Naive thymus-derived CD8-positive, alpha-beta T cell (primary cell): ENCODE results near the gene DNAJC1. TPM values are rescaled to one million over a fixed set of nuclear protein-coding genes. Genes with fewer than 3 reads are reported as not detected.

Experiments used
- ATAC-seq, 2 donors: fragments of 150-1000 bp; cut with Tn5 transposase in 1 of 2; sonication (Bioruptor Pico), chemical (Tn5 transposase) in 1 of 2; 1 replicate in 1 of 2; 2 replicates in 1 of 2; pipeline ENCODE4 v1.10.0; 2021; ENCODE audit warnings: mild to moderate bottlenecking in 2 of 2, moderate library complexity in 2 of 2
- POLR2A ChIA-PET: fragments of 350-600 bp; sonication (Branson Sonifier 250); formaldehyde crosslinking; loops from one replicate; lab custom pipeline; 2021; ENCODE audit warnings: antibody characterized with exemption; lab: Charles Lee
- DNase-seq, 10 donors: peaks; one replicate each; pipeline versions ENCODE4 v3.0.0 to v3.0.0-alpha.2; 2020 to 2022
- H3K27ac Mint-ChIP-seq, 10 donors: one replicate each; pipeline ENCODE4 v1.8.0; 2020 to 2022; ENCODE audit warnings: mild to moderate bottlenecking in 10 of 10, mixed read lengths in 10 of 10, moderate library complexity in 4 of 10, inconsistent platforms in 1 of 10
- H3K27me3 Mint-ChIP-seq, 5 donors: one replicate each; pipeline ENCODE4 v1.8.0; 2021 to 2022; ENCODE audit warnings: mixed read lengths in 5 of 5
- H3K36me3 Mint-ChIP-seq, 3 donors: one replicate each; pipeline ENCODE4 v1.8.0; 2020 to 2022; ENCODE audit warnings: mixed read lengths in 3 of 3, mild to moderate bottlenecking in 2 of 3, inconsistent platforms in 1 of 3
- H3K4me1 Mint-ChIP-seq, 4 donors: one replicate each; pipeline ENCODE4 v1.8.0; 2021 to 2022; ENCODE audit warnings: mixed read lengths in 4 of 4
- H3K4me3 Mint-ChIP-seq, 10 donors: one replicate each; pipeline ENCODE4 v1.8.0; 2020 to 2022; ENCODE audit warnings: mild to moderate bottlenecking in 10 of 10, mixed read lengths in 10 of 10, moderate library complexity in 6 of 10, inconsistent platforms in 1 of 10
- H3K9me3 Mint-ChIP-seq, 9 donors: one replicate each; pipeline ENCODE4 v1.8.0; 2020 to 2022; ENCODE audit warnings: mixed read lengths in 9 of 9, mild to moderate bottlenecking in 3 of 9, inconsistent platforms in 1 of 9, moderate library complexity in 1 of 9
- polyA plus RNA-seq, 3 donors: library from polyadenylated mRNA; unstranded; fragments of 300-500 nt; fragmentation: Illumina TruSeq; gene quantifications; one replicate each; pipeline ENCODE4 v1.2.3, GENCODE V29; 2021
- total RNA-seq, 8 experiments: library from RNA in 2 of 8; stranded (reverse) in 2 of 8; gene quantifications; one replicate each; pipeline ENCODE4 v1.2.3 and lab custom pipeline; 2021 to 2026

Gene DNAJC1
- total and polyA plus RNA-seq, 5 experiments from 2014 or later: 8.9 to 18.9 (median 9.6) TPM

GRCh38 chr10:21760332-21760731 is 243.2 kb downstream of the DNAJC1 start:
- H3K4me3 Mint-ChIP-seq: no peak overlapping the region
- POLR2A ChIA-PET: no interaction called here
- peaks cover 3 to 8% (median 4%) of the 10 kb centered on the region in 4 donors for H3K4me1 Mint-ChIP-seq
- no peak for ATAC-seq
- H3K36me3 Mint-ChIP-seq: peaks cover 0 to 35% (median 26%) of the 10 kb centered on the region in 3 donors
- DNase-seq: no peak
- no peaks in the 10 kb centered on the region for H3K9me3 Mint-ChIP-seq
- H3K27me3 Mint-ChIP-seq: no peaks in the 10 kb centered on the region
- no peak overlapping the region for H3K27ac Mint-ChIP-seq

GRCh38 chr10:21759232-21759631 is 244.3 kb downstream of the DNAJC1 start:
- POLR2A ChIA-PET: no interaction called here
- no peaks in the 10 kb centered on the region for H3K9me3 Mint-ChIP-seq
- H3K4me3 Mint-ChIP-seq: no peak overlapping the region
- no peak for DNase-seq
- peaks cover 0 to 40% (median 26%) of the 10 kb centered on the region in 3 donors for H3K36me3 Mint-ChIP-seq
- H3K4me1 Mint-ChIP-seq: no peaks in the 10 kb centered on the region
- H3K27ac Mint-ChIP-seq: peak overlapping the region in 1 of 10 donors; percentile 24
- H3K27me3 Mint-ChIP-seq: no peaks in the 10 kb centered on the region
- no peak for ATAC-seq

- H3K36me3 Mint-ChIP-seq: peaks cover 0 to 38% (median 21%) of the 10 kb centered on the region in 3 donors
- no peaks in the 10 kb centered on the region for H3K27me3 Mint-ChIP-seq
- DNase-seq (no peak), ATAC-seq (no peak)
- H3K9me3 Mint-ChIP-seq: no peaks in the 10 kb centered on the region
- H3K4me3 Mint-ChIP-seq: no peak overlapping the region
- POLR2A ChIA-PET: no interaction called here
- no peaks in the 10 kb centered on the region for H3K4me1 Mint-ChIP-seq
- no peak overlapping the region for H3K27ac Mint-ChIP-seq
Measured at GRCh38 chr10:21758696-21759095, 244.8 kb downstream of the DNAJC1 start.

- no peak for ATAC-seq
- POLR2A ChIA-PET: interaction anchor here (0.6 kb wide), 1 partner anchor 9 kb away, joined by 4 read pairs; no protein-coding TSS in a partner anchor
Measured at GRCh38 chr10:21758239-21758638, 245.3 kb downstream of the DNAJC1 start.

GRCh38 chr10:21757185-21757901 is 246.2 kb downstream of the DNAJC1 start:
- Mint-ChIP-seq H3K36me3 (peaks cover 0 to 40% (median 20%) of the 10 kb centered on the region in 3 donors), H3K27ac (no peak overlapping the region), H3K4me1 (no peaks in the 10 kb centered on the region), H3K4me3 (no peak overlapping the region), H3K27me3 (no peaks in the 10 kb centered on the region), H3K9me3 (no peaks in the 10 kb centered on the region)
- POLR2A ChIA-PET: interaction anchor here (0.6 kb wide), 1 partner anchor 10 kb away, joined by 4 read pairs; no protein-coding TSS in a partner anchor
- DNase-seq (no peak), ATAC-seq (no peak)

More at GRCh38 chr10:21758239-21758638, 245.3 kb downstream of the DNAJC1 start:
- H3K36me3 Mint-ChIP-seq: peaks cover 0 to 40% (median 20%) of the 10 kb centered on the region in 3 donors
- H3K4me1 Mint-ChIP-seq: no peaks in the 10 kb centered on the region
- DNase-seq: no peak
- no peak overlapping the region for H3K27ac Mint-ChIP-seq
- no peaks in the 10 kb centered on the region for H3K9me3 Mint-ChIP-seq
- H3K27me3 Mint-ChIP-seq: no peaks in the 10 kb centered on the region
- H3K4me3 Mint-ChIP-seq: no peak overlapping the region

- POLR2A ChIA-PET: no interaction called here
Measured at GRCh38 chr10:21756707-21757106, 246.8 kb downstream of the DNAJC1 start.

GRCh38 chr10:21754410-21755011 is 249.0 kb downstream of the DNAJC1 start:
- POLR2A ChIA-PET: no interaction called here
- Mint-ChIP-seq H3K9me3 (no peaks in the 10 kb centered on the region), H3K36me3 (peaks cover 0 to 34% (median 15%) of the 10 kb centered on the region in 3 donors), H3K4me1 (no peaks in the 10 kb centered on the region), H3K27ac (peak overlapping the region in 1 of 10 donors; percentile 22), H3K27me3 (no peaks in the 10 kb centered on the region), H3K4me3 (no peak overlapping the region)
- DNase-seq (no peak), ATAC-seq (no peak)

More at GRCh38 chr10:21756707-21757106, 246.8 kb downstream of the DNAJC1 start:
- no peak overlapping the region for H3K4me3 Mint-ChIP-seq
- no peaks in the 10 kb centered on the region for H3K9me3 Mint-ChIP-seq
- no peak for ATAC-seq
- peaks cover 0 to 40% (median 20%) of the 10 kb centered on the region in 3 donors for H3K36me3 Mint-ChIP-seq
- H3K4me1 Mint-ChIP-seq: no peaks in the 10 kb centered on the region
- no peaks in the 10 kb centered on the region for H3K27me3 Mint-ChIP-seq
- H3K27ac Mint-ChIP-seq: no peak overlapping the region
- DNase-seq: no peak

- POLR2A ChIA-PET: no interaction called here
- Mint-ChIP-seq H3K36me3 (peaks cover 0 to 27% (median 9%) of the 10 kb centered on the region in 3 donors), H3K27ac (peak overlapping the region in 3 of 10 donors; percentile 24 to 72 (median 48)), H3K4me1 (no peaks in the 10 kb centered on the region), H3K27me3 (no peaks in the 10 kb centered on the region), H3K4me3 (no peak overlapping the region), H3K9me3 (no peaks in the 10 kb centered on the region)
- DNase-seq (no peak), ATAC-seq (no peak)
Measured at GRCh38 chr10:21753497-21754270, 249.8 kb downstream of the DNAJC1 start.

- Mint-ChIP-seq H3K27me3 (no peaks in the 10 kb centered on the region), H3K9me3 (no peaks in the 10 kb centered on the region), H3K36me3 (peaks cover 0 to 17% (median 4%) of the 10 kb centered on the region in 3 donors), H3K4me1 (peaks cover 5 to 15% (median 10%) of the 10 kb centered on the region in 4 donors), H3K27ac (no peak overlapping the region), H3K4me3 (no peak overlapping the region)
- POLR2A ChIA-PET: no interaction called here
- no peak for DNase-seq
- no peak for ATAC-seq
Measured at GRCh38 chr10:21751341-21752310, 251.9 kb downstream of the DNAJC1 start.

- peaks cover 0 to 15% (median 4%) of the 10 kb centered on the region in 3 donors for H3K36me3 Mint-ChIP-seq
- peaks cover 0 to 2% (median 0%) of the 10 kb centered on the region in 9 donors for H3K9me3 Mint-ChIP-seq
- H3K4me1 Mint-ChIP-seq: peaks cover 11 to 24% (median 19%) of the 10 kb centered on the region in 4 donors
- no peak overlapping the region for H3K27ac Mint-ChIP-seq
- POLR2A ChIA-PET: no interaction called here
- no peak overlapping the region for H3K4me3 Mint-ChIP-seq
- no peaks in the 10 kb centered on the region for H3K27me3 Mint-ChIP-seq
- no peak for DNase-seq
- ATAC-seq: no peak
Measured at GRCh38 chr10:21750424-21750823, 253.1 kb downstream of the DNAJC1 start.

GRCh38 chr10:21749788-21750187 is 253.7 kb downstream of the DNAJC1 start:
- Mint-ChIP-seq H3K27ac (no peak overlapping the region), H3K4me1 (peaks cover 11 to 24% (median 19%) of the 10 kb centered on the region in 4 donors), H3K9me3 (peaks cover 0 to 2% (median 0%) of the 10 kb centered on the region in 9 donors), H3K4me3 (no peak overlapping the region), H3K36me3 (peaks cover 0 to 14% (median 2%) of the 10 kb centered on the region in 3 donors), H3K27me3 (no peaks in the 10 kb centered on the region)
- ATAC-seq: no peak
- DNase-seq: no peak
- POLR2A ChIA-PET: no interaction called here

- H3K36me3 Mint-ChIP-seq: peaks cover 0 to 23% (median 4%) of the 10 kb centered on the region in 3 donors
- H3K27me3 Mint-ChIP-seq: no peaks in the 10 kb centered on the region
- peaks cover 0 to 2% (median 0%) of the 10 kb centered on the region in 9 donors for H3K9me3 Mint-ChIP-seq
- ATAC-seq: no peak
- peak overlapping the region in 1 of 10 donors; percentile 4 for H3K4me3 Mint-ChIP-seq
- peak overlapping the region in 9 of 10 donors; percentile 14 to 79 (median 41) for H3K27ac Mint-ChIP-seq
- H3K4me1 Mint-ChIP-seq: peaks cover 11 to 24% (median 19%) of the 10 kb centered on the region in 4 donors
- POLR2A ChIA-PET: no interaction called here
- DNase-seq: no peak
Measured at GRCh38 chr10:21747809-21748208, 255.7 kb downstream of the DNAJC1 start.
